ENCODE data around the gene SYT1.

DNA sequence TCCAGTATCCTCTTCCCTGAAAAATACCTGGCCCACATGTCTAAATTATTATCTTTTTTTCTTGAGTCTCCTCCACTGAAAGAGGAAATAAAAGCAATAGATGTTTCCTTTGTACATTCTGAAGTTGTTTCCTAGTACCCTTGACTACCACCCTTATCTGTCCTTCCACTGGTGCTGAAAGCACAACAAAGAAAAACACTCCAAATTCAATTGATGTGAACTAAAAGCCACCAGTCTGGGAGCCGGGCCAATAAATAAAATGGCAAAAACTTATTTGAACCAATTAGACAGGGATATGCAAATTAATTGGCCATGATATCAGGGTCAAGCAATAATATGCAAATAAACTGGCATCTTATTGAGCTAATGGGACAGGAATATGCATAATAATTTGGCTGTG lies 495.7 kb downstream of the SYT1 start:
- TF ChIP-seq, protein P1, sequence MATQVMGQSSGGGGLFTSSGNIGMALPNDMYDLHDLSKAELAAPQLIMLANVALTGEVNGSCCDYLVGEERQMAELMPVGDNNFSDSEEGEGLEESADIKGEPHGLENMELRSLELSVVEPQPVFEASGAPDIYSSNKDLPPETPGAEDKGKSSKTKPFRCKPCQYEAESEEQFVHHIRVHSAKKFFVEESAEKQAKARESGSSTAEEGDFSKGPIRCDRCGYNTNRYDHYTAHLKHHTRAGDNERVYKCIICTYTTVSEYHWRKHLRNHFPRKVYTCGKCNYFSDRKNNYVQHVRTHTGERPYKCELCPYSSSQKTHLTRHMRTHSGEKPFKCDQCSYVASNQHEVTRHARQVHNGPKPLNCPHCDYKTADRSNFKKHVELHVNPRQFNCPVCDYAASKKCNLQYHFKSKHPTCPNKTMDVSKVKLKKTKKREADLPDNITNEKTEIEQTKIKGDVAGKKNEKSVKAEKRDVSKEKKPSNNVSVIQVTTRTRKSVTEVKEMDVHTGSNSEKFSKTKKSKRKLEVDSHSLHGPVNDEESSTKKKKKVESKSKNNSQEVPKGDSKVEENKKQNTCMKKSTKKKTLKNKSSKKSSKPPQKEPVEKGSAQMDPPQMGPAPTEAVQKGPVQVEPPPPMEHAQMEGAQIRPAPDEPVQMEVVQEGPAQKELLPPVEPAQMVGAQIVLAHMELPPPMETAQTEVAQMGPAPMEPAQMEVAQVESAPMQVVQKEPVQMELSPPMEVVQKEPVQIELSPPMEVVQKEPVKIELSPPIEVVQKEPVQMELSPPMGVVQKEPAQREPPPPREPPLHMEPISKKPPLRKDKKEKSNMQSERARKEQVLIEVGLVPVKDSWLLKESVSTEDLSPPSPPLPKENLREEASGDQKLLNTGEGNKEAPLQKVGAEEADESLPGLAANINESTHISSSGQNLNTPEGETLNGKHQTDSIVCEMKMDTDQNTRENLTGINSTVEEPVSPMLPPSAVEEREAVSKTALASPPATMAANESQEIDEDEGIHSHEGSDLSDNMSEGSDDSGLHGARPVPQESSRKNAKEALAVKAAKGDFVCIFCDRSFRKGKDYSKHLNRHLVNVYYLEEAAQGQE (IDR thresholded peaks at IDR 0.05; ENCODE audit: unreplicated experiment) = no peak
- TF ChIP-seq, protein P2, sequence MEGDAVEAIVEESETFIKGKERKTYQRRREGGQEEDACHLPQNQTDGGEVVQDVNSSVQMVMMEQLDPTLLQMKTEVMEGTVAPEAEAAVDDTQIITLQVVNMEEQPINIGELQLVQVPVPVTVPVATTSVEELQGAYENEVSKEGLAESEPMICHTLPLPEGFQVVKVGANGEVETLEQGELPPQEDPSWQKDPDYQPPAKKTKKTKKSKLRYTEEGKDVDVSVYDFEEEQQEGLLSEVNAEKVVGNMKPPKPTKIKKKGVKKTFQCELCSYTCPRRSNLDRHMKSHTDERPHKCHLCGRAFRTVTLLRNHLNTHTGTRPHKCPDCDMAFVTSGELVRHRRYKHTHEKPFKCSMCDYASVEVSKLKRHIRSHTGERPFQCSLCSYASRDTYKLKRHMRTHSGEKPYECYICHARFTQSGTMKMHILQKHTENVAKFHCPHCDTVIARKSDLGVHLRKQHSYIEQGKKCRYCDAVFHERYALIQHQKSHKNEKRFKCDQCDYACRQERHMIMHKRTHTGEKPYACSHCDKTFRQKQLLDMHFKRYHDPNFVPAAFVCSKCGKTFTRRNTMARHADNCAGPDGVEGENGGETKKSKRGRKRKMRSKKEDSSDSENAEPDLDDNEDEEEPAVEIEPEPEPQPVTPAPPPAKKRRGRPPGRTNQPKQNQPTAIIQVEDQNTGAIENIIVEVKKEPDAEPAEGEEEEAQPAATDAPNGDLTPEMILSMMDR (conservative IDR thresholded peaks at IDR 0.05; ENCODE audit: low read depth in 2 of 2) = no peak
